ENCODE results near the gene FAM234A. TPM values are rescaled to one million over a fixed set of nuclear protein-coding genes. Genes with fewer than 3 reads are reported as not detected.

FAM234A gene, protein sequence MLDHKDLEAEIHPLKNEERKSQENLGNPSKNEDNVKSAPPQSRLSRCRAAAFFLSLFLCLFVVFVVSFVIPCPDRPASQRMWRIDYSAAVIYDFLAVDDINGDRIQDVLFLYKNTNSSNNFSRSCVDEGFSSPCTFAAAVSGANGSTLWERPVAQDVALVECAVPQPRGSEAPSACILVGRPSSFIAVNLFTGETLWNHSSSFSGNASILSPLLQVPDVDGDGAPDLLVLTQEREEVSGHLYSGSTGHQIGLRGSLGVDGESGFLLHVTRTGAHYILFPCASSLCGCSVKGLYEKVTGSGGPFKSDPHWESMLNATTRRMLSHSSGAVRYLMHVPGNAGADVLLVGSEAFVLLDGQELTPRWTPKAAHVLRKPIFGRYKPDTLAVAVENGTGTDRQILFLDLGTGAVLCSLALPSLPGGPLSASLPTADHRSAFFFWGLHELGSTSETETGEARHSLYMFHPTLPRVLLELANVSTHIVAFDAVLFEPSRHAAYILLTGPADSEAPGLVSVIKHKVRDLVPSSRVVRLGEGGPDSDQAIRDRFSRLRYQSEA
- 59.7 and 67.1 TPM in 2 replicates for total RNA-seq

DNA sequence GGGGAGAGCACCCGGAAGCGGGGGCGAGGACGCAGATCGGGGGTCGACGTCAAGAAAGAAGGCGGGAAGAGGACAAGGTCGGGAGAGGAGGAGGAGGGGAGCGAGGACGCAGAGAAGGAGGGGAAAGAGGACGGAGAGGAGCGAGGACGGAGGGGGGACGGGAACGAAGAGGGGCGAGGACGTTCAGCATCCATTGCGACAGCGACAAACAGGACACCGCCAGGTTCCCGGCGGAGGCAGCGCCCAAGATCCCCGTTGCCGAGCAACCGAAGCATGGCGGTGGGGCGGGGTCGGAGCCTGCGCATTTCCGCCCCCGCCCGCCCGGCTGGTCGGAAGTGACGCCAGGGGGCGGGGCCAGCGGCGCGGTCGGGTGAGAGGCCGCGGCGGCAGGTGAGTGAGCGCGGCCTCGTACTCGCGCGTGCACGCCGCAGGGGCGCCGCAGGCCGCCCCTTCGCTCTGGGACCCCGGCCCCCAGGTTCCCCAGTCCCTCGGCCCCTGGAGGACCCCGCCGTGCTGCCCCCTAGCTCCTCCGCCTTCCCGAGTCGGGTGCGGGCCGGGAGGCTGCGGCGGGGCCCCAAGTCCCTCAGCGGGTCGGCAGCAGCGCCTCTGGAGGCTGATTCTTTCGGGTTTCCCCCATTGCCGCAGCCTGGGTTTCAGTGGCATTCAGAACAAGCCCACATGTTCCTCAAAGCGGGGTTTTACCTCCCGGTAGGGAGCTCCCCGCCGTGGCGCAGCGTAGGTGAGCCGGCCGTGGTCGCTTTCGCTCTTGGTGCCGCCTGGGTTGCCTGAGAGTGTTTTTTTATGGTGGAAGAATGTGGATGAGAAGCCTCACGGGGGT is at the start of gene FAM234A:
TSS of gene FAM234A (plus strand) at position 354 of the 838 bp plus-strand sequence. CDS start 19,593 bp downstream, outside the sequence.

DNA sequence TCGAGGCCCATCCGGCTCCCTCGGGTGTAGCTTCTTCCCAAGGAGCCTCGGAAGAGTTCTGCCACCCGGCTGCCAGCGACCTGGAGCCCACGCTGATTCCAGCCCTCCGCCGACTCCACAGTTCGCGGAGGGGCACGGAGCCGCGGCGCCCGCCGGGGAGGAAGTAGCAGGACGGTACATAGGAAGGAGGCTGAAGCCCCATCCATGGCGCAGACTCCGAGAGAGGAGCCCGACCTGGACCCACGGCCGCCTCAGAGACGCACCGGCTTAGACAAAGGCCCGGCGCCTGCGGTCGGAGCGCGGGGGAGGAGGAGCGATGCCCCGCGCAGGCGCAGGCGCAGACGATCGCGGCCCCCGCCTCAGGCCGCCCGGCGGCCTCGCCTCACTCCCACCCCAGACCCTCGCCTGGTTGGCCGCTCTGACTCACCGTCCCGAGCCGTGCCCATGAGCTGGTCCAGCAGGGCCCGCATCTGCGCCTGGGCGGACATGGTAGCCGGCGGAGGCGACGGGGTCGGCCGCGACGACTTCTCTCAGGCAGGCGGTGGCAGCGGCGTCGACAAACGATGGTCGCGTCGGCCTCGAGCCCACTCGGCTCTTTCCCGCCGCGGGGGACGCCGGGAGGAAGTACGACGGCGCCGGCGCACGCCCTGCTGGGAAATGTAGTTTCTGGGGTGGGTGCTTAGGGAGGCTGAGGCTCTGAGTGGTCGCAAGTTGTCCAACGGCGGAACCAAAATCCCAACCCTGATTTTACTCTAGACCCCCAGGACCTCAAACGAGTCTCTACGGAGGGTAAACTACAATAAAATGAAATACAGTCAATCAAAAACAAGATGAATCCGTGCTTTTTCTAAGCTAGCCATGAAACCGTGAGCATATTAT is 5.5 kb upstream of the FAM234A start, which contains the start of gene LUC7L:
TSS of gene LUC7L (minus strand) at position 598 of the 879 bp plus-strand sequence. CDS start at position 488, 110 bp downstream.

DNA sequence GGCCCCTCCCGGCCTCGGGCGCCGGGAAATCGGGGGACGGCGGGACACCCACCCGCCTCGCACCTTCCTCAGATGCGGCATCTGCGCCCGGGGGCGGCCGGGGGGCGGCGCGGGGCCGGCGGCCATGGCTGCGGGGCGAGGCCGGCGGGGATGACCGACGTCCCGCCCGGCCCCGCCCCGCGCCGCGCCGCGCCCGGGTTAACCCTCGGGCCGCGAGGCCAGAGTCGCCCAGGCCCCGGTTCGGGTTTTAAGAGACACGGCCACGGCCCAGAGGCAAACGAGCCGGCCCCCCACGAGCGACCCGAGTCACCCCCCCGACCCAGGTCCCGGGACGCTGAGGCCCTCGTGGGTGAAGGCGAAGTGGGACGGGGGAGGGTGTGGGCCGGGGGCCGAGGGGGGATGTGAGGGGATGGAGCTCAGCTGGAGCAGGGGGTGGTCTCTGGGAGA is 41.2 kb downstream of the FAM234A start, which contains the start of gene RGS11:
TSS of gene RGS11 (minus strand) at position 159 of the 447 bp plus-strand sequence. CDS start at position 126, 33 bp downstream.

DNA sequence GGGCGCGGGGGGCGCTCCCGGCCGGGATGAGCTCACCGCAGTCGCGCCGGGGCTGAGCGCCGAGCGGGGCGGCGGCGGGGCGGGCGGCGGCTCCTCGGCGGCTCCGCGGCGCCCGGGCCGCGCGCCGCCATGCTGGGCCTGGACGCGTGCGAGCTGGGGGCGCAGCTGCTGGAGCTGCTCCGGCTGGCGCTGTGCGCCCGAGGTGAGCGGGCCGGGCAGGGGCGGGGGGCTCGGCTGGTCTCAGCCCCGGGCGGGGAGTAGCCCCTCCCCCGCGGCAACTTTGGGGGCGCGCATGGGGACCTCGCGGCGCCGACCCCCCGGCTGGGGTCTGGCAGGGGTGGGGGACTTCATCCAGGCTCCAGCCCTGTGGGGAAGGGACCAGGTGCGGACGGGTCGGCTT is 45.9 kb downstream of the FAM234A start, which contains the start of gene ARHGDIG:
TSS of gene ARHGDIG (plus strand) at position 40 of the 400 bp plus-strand sequence. CDS start at position 130, 90 bp downstream.

DNA sequence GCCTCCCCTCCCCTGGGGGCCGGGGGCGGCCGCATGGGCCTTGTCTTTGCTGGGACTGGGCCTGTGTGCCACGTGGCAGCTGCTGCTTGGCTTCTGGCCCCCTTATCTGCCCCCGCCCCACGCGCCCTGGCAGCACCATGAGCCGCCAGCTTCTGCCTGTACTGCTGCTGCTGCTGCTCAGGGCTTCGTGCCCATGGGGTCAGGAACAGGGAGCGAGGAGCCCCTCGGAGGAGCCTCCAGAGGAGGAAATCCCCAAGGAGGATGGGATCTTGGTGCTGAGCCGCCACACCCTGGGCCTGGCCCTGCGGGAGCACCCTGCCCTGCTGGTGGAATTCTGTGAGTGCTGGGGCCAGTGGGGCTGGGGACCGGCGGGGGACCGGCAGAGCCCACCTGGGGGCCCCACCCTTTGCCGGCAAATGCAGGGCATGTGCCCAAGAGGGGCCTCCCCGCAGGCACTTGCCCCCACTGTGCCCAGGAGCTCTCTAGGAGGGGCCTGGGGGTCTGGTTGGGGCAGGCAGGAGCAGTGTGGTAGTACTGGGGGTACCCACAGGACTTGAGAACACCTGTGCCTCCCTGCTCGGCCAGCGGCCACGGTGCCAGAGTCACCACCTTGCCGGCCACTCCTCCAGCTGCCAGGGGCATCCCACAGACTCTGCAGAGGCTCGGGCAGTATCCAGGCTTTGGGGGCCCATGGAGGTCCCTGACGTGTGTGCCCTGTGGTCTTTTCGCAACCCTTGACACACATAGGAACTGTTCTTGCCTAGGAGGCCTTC is 48.6 kb downstream of the FAM234A start, which contains the start of gene PDIA2:
TSS of gene PDIA2 (plus strand) at position 132 of the 773 bp plus-strand sequence. CDS start at position 138, 6 bp downstream.

Other genes starting within 250 kb of the FAM234A start
- gene POLR3K, start 181.2 kb upstream of the FAM234A start, total RNA-seq: 1.2 and 2.1 TPM in 2 replicates
- 13.7 and 27.8 TPM in 2 replicates for gene SNRNP25, start 181.0 kb upstream of the FAM234A start, total RNA-seq
- 41.8 and 43.2 TPM in 2 replicates for gene RHBDF1, start 162.2 kb upstream of the FAM234A start, total RNA-seq
- 161 and 204 TPM in 2 replicates for gene MPG, start 156.6 kb upstream of the FAM234A start, total RNA-seq
- 10.5 and 14.1 TPM in 2 replicates for gene NPRL3, start 96.1 kb upstream of the FAM234A start, total RNA-seq
- gene HBZ, start 82.2 kb upstream of the FAM234A start, total RNA-seq: not detected in 2 replicates
- gene HBM, start 68.8 kb upstream of the FAM234A start, total RNA-seq: not detected in 2 replicates
- not detected in 2 replicates for gene HBA2, start 61.9 kb upstream of the FAM234A start, total RNA-seq
- gene HBA1, start 58.1 kb upstream of the FAM234A start, total RNA-seq: not detected in 2 replicates
- gene HBQ1, start 54.4 kb upstream of the FAM234A start, total RNA-seq: not detected in 2 replicates
- 35.5 and 52.6 TPM in 2 replicates for gene LUC7L, start 5.4 kb upstream of the FAM234A start, total RNA-seq
- gene RGS11, start 41.1 kb downstream of the FAM234A start, total RNA-seq: not detected in 2 replicates
- gene ARHGDIG, start 45.8 kb downstream of the FAM234A start, total RNA-seq: not detected in 2 replicates
- not detected in 2 replicates for gene PDIA2, start 48.3 kb downstream of the FAM234A start, total RNA-seq
- gene AXIN1, start 117.9 kb downstream of the FAM234A start, total RNA-seq: 20.9 and 28.7 TPM in 2 replicates
- gene MRPL28, start 135.7 kb downstream of the FAM234A start, total RNA-seq: 45.5 and 89.7 TPM in 2 replicates
- 38.1 and 67.2 TPM in 2 replicates for gene PGAP6, start 147.2 kb downstream of the FAM234A start, total RNA-seq
- gene NME4, start 162.4 kb downstream of the FAM234A start, total RNA-seq: 109 and 129 TPM in 2 replicates
- gene DECR2, start 167.1 kb downstream of the FAM234A start, total RNA-seq: 9.0 and 14.5 TPM in 2 replicates
- 13.4 and 21.2 TPM in 2 replicates for gene RAB11FIP3, start 190.8 kb downstream of the FAM234A start, total RNA-seq

All from placental epithelial cell (primary cell).